Astrocyte of the spinal cord (primary cell): ENCODE results near the gene AMN.

Experiments used
- DNase-seq: peaks from one replicate; pipeline ENCODE4 v3.0.0; 2011; ENCODE audit warnings: low read depth, low spot score
- H3K4me3 ChIP-seq: 2 replicates; pipeline ENCODE4 v1.5.1; 2011; ENCODE audit warnings: low read depth, mild to moderate bottlenecking, low read length, moderate library complexity
- CTCF ChIP-seq: IDR thresholded peaks from 2 replicates; pipeline ENCODE4 v1.5.1; 2012; ENCODE audit warnings: low read depth, mild to moderate bottlenecking, low read length, inconsistent platforms
- in situ Hi-C: cut with HindIII; loops from 2 replicates; pipeline ENCODE4 v1.10.0; 2017; ENCODE audit warnings: low sequenced_read_pairs

Gene AMN

GRCh38 chr14:102878970-102879460, 43.4 kb upstream of the AMN start:
- in situ Hi-C loops, result no loop called here
- no peak for TF ChIP-seq CTCF
- no peak overlapping the region for H3K4me3 ChIP-seq
- no peak for DNase-seq

GRCh38 chr14:102882226-102882906, 40.1 kb upstream of the AMN start:
- H3K4me3 ChIP-seq, result no peak overlapping the region
- DNase-seq, result no peak
- no peak for TF ChIP-seq CTCF
- in situ Hi-C loops, result no loop called here

- no peak overlapping the region for H3K4me3 ChIP-seq
- in situ Hi-C loops, result no loop called here
- DNase-seq, result no peak
- TF ChIP-seq CTCF, result no peak
These were observed 39.3 kb upstream of the AMN start for GRCh38 chr14:102883089-102883541.

- no peak for DNase-seq
- in situ Hi-C loops, result no loop called here
- no peak overlapping the region for H3K4me3 ChIP-seq
- no peak for TF ChIP-seq CTCF
These were observed 38.9 kb upstream of the AMN start for GRCh38 chr14:102883554-102883953.

- no peak for DNase-seq
- TF ChIP-seq CTCF, result no peak
- in situ Hi-C loops, result no loop called here
- no peak overlapping the region for H3K4me3 ChIP-seq
These were observed 36.6 kb upstream of the AMN start for GRCh38 chr14:102885737-102886447.

- no peak for DNase-seq
- H3K4me3 ChIP-seq, result no peak overlapping the region
- in situ Hi-C loops, result no loop called here
- TF ChIP-seq CTCF, result no peak
These were observed 33.7 kb upstream of the AMN start for GRCh38 chr14:102888748-102889147.
